ENCODE measurements around the gene AKAP1. TPM values are rescaled to one million over a fixed set of nuclear protein-coding genes. Genes with fewer than 3 reads are reported as not detected.
A peak's percentile ranks its signal among the peaks of the same experiment; 100 is the strongest.

The AKAP1 gene
- total RNA-seq, 4 donors from 2014 or later = 78.6 to 154 (median 95.4) TPM

GRCh38 chr17:57106107-57106835 lies 21.2 kb downstream of the AKAP1 start:
- Histone ChIP-seq H3K4me1 (peaks cover 12 to 99% (median 28%) of the 10 kb centered on the region in 3 donors), H3K4me3 (no peak overlapping the region), H3K36me3 (peaks cover 0 to 15% of the 10 kb centered on the region in 2 donors), H3K27me3 (no peaks in the 10 kb centered on the region), H3K9me3 (no peaks in the 10 kb centered on the region), H3K27ac (peak overlapping the region in 1 of 4 donors; percentile 25)
- no peak for TF ChIP-seq POLR2A (IDR thresholded peaks at IDR 0.05)
- TF ChIP-seq CTCF (IDR thresholded peaks at IDR 0.05) = peak in 1 of 4 experiments; percentile 34
- no peak for TF ChIP-seq EP300 (IDR thresholded peaks at IDR 0.05)
- ATAC-seq = peak; percentile 14
- 89 to 90% methylated on average over 2 to 9 of the region's 17 CpGs for WGBS, 2 donors (ENCODE audit: low coverage in 1 of 2)

GRCh38 chr17:57106836-57107497 lies 21.9 kb downstream of the AKAP1 start:
- Histone ChIP-seq H3K27me3 (no peaks in the 10 kb centered on the region), H3K27ac (peak overlapping the region in 1 of 4 donors; percentile 25), H3K4me3 (no peak overlapping the region), H3K36me3 (peaks cover 0 to 21% of the 10 kb centered on the region in 2 donors), H3K4me1 (peaks cover 12 to 99% (median 31%) of the 10 kb centered on the region in 3 donors), H3K9me3 (no peaks in the 10 kb centered on the region)
- ATAC-seq = no peak
- 100% methylated on average over 1 to 2 of the region's 14 CpGs for WGBS, 2 donors (ENCODE audit: low coverage in 1 of 2)
- TF ChIP-seq EP300 (IDR thresholded peaks at IDR 0.05) = no peak
- no peak for TF ChIP-seq POLR2AphosphoS5 (IDR thresholded peaks at IDR 0.05)
- TF ChIP-seq CTCF (IDR thresholded peaks at IDR 0.05) = no peak
- TF ChIP-seq POLR2A (IDR thresholded peaks at IDR 0.05) = no peak

- ATAC-seq = no peak
- TF ChIP-seq POLR2AphosphoS5 (IDR thresholded peaks at IDR 0.05) (no peak), EP300 (IDR thresholded peaks at IDR 0.05) (no peak)
- H3K27me3 ChIP-seq = no peaks in the 10 kb centered on the region
- H3K36me3 ChIP-seq = peaks cover 0 to 27% of the 10 kb centered on the region in 2 donors
- no peaks in the 10 kb centered on the region for H3K9me3 ChIP-seq
- peak overlapping the region in 1 of 4 donors; percentile 81 for H3K27ac ChIP-seq
- no peak overlapping the region for H3K4me3 ChIP-seq
- peaks cover 12 to 99% (median 31%) of the 10 kb centered on the region in 3 donors for H3K4me1 ChIP-seq
- WGBS, 2 donors (ENCODE audit: low coverage in 1 of 2) = 70 to 76% methylated on average over 8 to 9 of the region's 12 CpGs
Observed at GRCh38 chr17:57107498-57108101, 22.6 kb downstream of the AKAP1 start.

- no peaks in the 10 kb centered on the region for H3K9me3 ChIP-seq
- H3K27ac ChIP-seq = peak overlapping the region; percentile 16 to 82 (median 78)
- WGBS, 2 donors (ENCODE audit: low coverage in 1 of 2) = 69 to 80% methylated on average over 1 to 3 of the region's 12 CpGs
- H3K4me1 ChIP-seq = peaks cover 12 to 94% (median 31%) of the 10 kb centered on the region in 3 donors
- peaks cover 0 to 37% of the 10 kb centered on the region in 2 donors for H3K36me3 ChIP-seq
- H3K27me3 ChIP-seq = no peaks in the 10 kb centered on the region
- TF ChIP-seq POLR2AphosphoS5 (IDR thresholded peaks at IDR 0.05) (no peak), POLR2A (IDR thresholded peaks at IDR 0.05) (no peak), EP300 (IDR thresholded peaks at IDR 0.05) (no peak), CTCF (IDR thresholded peaks at IDR 0.05) (no peak)
- H3K4me3 ChIP-seq = no peak overlapping the region
- ATAC-seq = no peak
Observed at GRCh38 chr17:57108671-57109392, 23.8 kb downstream of the AKAP1 start.

All from gastroesophageal sphincter (tissue), 4 donors.